HG03565 (cell line): ENCODE data around the gene CPZ.

Source experiments
- ATAC-seq: cut with Tn5 transposase; IDR thresholded peaks from one replicate; pipeline ENCODE4 v1.9.1; 2021; ENCODE audit warnings: mild to moderate bottlenecking, moderate library complexity; ENCODE audit not compliant: unreplicated experiment

Gene CPZ

DNA sequence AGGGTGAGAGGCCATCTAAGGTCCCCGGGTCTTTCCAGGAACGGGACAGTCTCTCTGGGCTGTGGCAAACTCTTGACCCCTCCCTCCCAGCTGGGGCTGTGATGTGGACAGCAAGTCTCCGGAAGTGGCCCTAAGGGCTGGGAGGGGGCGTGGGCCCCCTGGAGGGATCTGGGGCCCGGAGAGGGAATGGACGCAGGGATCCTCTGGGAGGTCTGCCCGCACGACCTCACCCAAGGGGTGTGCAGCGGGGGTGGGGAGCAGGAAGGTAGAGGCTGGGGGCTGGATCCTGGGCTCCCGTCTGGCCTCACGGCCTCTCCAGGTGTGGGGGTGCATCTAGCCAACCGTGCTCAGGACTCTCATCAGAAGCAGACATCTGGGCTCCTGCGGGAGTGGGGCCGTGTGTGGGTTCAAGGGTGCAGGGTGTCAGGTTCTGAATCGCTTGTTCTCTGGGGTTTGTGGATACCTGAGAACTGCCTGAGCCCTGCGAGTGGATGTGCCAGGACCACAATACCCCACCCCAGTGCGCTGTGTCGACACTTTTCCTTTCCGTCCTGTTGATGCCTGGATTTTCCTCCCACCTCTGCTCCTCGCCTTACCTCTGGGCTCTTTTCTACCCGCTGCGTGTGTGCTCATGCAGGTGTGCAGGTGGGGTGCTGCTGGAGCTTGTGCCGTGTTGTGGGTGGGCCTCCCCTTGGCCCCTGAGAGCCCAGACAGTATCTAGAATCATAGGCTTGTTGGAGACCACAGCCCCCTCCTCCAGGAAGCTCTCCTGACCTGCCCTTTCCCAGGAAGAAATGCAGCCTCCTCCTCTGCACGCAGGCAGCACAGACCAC lies 915 bp downstream of the CPZ start:
- ATAC-seq, result no peak

DNA sequence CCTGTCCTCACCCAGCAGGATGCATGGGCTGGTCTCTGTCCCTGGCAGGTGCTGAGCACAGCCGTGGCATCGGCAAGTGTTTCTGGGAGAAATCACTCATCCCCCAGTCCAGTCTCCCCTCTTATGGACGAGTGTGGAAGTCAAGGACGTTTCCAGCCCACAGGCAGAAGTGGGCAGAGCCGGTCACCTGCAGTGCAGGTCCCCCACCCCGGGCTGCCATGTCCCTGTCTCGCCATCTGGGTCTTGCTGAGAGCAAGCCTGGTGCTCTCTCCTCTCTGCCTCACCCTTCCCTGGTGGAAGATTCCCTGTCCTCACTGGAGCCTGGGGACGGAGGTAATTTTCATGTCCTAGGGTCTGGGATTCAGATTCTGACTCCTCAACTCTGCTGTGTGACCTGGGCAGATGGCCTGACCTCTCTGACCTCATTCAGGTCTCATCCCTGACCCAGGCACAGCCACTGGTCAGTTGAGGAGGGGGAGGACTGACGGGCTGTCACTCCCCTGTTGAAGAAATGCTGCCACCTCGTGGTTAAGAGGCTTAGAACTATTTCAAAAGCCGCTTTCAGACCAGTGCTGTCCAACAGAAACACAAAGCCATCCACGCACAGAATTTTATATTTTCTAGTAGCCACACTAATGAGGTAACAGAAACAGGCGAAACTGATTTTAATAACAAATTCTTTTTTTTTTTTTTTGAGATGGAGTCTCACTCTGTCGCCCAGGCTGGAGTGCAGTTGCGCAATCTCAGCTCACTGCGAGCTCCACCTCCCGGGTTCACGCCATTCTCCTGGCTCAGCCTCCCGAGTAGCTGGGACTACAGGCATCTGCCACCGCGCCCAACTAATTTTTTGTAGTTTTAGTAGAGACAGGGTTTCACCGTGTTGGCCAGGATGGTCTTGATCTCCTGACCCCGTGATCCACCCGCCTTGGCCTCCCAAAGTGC lies 1.8 kb downstream of the CPZ start:
- ATAC-seq, result no peak

GRCh38 chr4:8595237-8596087 lies 2.9 kb downstream of the CPZ start:
- no peak for ATAC-seq

- no peak for ATAC-seq
Observed at GRCh38 chr4:8596891-8597290, 4.3 kb downstream of the CPZ start.

GRCh38 chr4:8597319-8597718 lies 4.8 kb downstream of the CPZ start:
- no peak for ATAC-seq

GRCh38 chr4:8597791-8598190 lies 5.2 kb downstream of the CPZ start:
- ATAC-seq, result no peak

DNA sequence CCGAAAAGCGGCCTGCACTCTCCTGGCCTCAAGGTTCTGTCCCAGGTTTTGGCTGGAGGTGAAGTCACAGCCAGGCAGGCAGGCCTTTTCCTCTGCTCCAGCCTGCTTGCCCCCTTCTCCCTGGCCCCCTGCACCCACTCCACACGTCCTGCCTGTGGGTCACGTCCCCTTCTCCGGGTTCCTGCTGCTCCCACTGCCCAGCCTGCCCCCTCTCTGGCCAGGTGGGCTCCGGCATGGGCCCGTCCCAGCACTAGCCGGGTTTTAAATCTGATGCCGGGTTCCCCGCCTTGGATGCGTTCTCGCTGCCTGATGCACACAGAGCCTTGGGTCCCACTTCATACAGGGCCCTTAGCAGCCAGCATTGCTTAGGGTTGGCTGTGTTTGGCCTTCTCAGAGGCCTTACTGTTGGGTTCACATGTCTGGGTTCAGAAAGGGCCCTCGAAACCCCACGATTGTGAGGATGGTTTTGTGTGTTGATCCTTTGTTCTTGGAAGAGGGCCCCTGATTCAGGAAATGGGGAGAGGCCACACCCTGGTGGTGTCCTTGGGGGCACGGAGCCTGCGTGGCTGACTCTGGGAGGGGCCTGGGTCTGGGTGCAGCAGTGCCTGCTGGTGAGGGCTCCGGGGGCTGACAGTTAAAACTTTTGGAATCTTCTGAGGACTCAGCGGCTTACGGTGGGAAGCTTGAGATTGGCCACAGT lies 6.0 kb downstream of the CPZ start:
- ATAC-seq, result no peak

DNA sequence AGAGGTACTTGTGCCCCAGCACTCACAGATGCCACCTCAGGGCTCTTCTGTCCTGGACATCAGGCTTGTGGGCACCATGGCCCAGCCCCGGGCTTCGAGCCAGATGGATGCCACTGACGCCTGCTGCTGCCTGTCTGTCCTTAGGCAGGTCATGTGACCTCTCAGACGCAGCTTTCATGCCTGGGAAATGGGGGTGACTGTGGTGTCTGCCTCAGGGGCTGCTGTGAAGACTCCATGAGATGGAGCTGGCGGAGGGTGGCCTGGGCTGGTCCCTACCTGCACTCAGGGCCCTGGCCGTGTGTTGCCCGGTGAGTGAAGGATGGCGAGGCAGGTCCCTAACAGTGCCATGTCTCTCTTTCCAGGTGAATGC lies 6.5 kb downstream of the CPZ start:
- ATAC-seq, result no peak

GRCh38 chr4:8599657-8600056 lies 7.1 kb downstream of the CPZ start:
- ATAC-seq, result no peak

- no peak for ATAC-seq
Observed at GRCh38 chr4:8600266-8600665, 7.7 kb downstream of the CPZ start.

DNA sequence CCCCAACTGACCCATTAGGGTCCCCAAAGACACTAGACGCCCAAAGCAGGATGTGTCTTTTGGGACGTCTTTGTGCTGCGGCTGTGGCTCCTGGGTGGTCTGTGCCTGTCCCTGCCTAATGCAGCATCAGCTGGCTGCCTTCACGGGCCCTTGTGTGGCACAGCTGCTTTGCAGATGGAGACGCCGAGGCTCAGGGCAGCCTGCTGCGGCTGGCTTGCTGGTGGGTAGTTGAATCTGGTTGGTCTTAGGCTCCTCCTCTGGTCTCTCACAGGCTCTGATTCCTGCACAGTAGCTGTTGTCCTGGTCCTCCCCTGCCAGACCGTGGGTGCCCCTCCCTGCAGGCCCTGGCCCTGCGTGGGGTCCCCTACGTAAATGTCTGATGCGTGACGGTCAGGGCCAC lies 8.1 kb downstream of the CPZ start:
- ATAC-seq, result no peak

GRCh38 chr4:8601086-8601485 lies 8.5 kb downstream of the CPZ start:
- no peak for ATAC-seq

GRCh38 chr4:8601556-8601955 lies 9.0 kb downstream of the CPZ start:
- ATAC-seq, result no peak

GRCh38 chr4:8602686-8603430 lies 10.3 kb downstream of the CPZ start:
- no peak for ATAC-seq

DNA sequence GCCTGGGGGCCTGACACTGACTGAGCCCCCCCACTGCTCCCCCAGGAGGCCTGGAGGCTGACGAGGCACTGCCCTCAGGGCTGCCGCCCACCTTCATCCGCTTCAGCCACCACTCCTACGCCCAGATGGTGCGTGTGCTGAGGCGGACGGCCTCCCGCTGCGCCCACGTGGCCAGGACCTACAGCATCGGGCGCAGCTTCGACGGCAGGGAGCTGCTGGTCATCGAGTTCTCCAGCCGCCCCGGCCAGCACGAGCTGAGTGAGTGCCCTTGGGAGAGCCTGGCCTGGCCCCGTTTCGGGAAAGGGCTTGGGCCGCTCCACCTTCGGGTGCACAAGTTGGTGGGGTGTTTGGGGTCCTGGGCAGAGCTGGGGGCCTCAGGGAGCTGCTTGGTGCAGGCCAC lies 11.4 kb downstream of the CPZ start:
- ATAC-seq, result no peak

DNA sequence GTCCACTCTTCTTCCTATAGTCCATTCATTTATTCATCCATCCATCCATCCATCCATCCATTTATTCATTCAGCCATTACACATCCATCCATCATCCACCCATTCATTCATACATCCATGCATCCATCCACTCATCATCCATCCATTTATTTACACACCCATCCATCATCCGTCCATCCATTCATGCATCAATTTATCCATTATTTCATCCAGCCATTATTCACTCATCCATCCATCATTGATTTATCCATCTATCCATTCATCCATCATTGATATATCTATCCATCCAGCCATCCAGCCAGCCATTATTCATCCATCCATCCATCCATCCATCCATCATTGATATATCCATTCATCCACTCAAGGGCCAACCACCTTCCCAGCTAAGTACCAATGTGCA lies 12.7 kb downstream of the CPZ start:
- ATAC-seq, result no peak

DNA sequence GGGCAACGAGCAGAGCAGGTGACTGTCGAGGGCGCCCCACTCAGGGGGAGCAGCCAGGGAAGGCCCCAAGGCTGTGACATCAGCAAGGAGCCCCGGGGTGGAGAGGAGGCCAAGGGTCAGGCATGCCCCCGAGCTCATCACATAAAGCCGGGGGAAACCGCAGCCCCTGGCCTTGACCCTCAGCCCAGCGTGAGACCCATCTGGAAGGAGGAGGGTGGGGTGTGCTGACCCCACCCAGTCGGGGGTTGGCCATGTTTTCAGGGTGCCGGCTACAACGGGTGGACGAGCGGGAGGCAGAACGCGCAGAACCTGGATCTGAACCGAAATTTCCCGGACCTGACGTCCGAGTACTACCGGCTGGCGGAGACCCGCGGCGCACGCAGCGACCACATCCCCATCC lies 13.9 kb downstream of the CPZ start:
- no peak for ATAC-seq

DNA sequence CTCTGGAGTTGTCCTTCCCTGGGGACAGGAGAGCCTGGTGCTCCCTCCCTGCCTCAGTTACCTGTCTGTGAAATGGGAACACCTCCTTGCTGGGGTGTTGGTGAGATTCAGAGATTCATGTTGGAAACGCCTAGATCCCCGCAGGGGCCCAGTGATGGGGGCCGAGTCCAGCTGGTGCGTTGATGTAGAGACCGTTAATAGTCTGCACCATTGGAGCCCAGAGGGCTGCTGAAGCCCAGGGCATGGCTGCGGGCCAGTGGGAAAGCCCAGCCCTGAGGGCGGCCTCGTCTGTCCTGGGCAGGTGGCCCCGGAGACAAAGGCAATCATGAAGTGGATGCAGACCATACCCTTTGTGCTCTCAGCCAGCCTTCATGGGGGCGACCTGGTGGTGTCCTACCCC lies 14.4 kb downstream of the CPZ start:
- ATAC-seq, result no peak

DNA sequence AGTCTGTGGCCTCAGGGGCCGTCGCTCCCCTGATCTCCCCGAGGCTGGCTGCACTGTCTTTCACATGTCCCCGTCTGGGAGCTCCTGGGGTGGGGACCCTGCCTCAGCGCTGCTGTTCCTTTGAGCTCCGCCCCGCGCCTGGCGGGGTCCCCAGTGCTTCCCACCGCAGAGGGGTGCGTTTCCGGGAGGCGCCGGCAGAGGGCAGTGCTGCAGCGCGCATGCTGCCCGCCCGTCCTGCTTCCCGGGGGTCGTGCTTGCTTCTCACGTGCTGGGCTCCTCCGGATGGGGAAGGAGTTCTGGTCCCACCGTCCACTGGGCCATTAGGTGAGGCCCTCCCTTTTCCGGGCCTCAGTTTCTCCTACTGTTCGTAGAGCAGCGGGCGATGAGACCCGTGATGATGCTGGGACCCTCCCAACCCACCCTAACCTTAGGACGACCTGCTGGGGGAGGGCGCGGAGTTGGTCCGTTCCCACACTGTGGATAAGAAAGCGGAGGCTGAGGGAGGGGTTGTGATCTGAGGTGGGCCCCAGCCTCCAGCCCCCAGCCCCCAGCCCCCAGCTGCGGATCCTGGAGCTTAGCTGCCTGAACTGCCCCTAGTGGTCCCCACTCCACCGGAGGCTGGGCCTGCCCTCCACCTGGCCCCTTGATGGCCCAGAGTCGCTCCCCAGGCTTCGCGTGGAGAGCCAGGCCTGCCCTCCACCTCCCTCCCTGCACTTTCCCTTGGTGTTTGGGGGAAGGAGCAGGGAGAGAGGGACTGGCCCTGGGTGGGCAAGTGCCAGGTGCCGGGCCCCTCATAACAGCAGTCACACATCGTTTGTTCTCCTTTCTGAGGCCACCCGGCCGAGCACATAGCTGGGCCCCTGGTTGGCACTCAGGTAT lies 15.3 kb downstream of the CPZ start:
- ATAC-seq, result no peak
